Measurements from ENCODE around the gene MMP15.

Gene MMP15

GRCh38 chr16:58020628-58021521 is 4.7 kb upstream of the MMP15 start:
- DNase-seq: no peak

DNA sequence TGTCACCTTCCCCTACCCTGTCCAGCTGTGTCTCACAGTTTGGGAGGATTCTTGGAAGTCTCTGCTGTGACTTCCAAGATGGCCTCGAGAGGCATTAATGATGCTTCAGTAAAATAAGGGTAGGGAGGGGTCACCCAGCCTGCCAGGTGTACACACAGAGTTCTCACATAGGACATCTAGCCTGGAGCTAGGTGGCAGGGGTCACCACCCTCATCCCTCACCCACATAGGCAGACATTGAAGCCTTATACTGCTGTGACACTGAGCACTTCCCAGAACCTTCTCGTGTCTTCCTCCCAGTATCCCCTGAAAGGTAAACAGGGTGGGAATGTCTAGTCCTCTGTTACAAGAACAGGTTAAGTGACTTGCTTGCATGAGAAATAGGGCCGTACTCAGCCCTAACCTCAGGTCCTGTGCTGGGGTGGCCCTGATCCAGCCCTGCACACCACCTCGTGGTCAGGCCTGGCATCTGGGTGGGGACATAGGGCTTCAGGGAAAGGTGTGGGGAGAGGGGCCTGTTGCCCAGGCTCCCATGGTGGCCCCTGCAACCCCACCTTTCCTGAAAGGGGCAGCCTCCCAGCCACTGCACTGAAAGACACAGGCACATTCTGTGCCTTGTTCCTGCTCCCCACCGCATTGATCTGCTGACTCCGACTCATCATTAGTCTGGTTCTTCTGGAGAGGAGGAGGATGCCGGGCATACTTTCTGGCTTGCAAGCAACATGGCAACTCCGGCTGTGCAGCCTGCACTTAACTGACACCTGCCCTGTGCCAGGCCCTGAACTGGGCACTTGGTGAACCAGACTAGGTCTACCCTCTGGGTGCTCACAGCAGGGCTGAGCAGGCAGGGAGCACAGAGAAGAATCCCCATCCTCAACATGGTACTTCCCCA is 3.6 kb upstream of the MMP15 start:
- no peak for DNase-seq

DNA sequence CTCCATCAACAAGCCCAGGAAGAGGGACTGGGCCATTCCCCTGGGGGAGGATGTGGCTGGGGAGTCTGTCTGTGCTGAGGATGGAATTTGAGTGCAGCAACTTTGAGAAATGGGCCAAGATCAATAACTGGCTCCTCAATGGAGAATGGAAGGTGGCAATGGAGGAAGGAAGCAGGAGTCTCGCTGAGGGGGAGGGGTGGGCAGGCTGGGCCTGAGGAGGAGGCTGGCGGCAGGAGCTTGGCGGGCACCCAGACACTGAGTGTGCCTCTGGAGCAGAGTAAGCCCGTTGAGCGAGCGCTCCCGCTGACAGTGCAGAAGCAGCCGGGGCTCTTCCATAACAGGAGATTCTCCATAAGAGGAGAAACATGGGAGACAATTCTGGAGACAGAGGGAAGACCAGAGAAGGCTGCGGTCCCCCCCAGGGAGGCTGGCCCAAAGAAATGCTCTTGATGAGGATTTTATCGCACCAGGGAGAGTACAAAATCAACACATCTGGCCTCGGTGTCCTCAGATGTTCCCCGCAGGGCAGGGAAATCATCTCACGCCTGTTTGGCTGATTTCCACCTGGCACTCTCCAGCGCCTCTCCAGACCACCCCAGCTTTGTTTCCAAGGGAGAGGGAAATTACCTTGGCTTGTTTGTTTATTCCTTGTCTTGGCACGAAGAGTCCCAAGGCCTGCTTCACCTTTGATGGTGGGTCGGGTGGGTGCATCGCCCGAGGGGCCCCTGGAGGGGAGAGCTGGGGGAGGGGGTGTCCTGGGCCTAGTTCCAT is 2.8 kb upstream of the MMP15 start:
- DNase-seq: peak; percentile 36

DNA sequence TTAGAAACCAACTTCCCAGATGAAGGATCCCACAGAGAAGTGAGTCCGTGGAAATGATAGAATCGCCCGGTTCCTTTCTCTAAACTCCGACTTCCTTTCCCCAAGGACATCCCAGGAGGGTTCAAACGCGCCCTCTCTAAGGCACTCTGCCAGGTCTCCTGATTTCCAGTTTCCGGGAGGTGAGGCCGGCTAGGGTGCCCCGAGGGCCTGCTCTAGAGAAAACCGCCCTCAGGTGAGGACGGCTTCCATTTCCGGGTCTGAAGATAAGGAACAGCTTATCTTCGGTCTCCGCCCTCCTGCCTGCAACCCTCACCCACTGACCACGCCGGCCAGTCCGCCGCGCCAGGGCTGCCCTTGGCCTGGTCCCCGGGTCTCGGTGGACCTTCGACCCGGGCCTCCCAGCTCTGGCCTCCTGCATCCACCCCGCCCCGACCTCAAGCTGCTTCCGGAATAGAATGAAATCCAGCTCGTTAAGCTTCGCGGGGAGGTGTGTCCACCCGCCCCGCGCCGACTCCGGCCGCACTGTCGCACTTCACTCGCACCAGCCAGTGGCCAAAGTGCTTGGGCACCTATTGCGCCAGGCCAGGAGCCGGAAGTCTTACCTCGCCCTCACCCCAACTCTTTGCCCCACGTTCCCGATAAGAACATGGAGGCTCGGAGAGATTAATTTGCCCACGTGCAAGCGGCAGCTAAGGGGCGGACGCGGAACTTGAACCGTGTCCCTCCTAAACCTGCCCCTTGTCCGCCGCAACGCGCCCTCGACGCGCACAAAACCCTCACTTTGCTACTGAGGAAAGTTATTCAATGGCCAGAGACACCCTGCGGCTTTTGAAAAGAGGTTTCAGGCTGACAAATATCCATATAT is 836 bp upstream of the MMP15 start:
- DNase-seq: peak; percentile 42

DNA sequence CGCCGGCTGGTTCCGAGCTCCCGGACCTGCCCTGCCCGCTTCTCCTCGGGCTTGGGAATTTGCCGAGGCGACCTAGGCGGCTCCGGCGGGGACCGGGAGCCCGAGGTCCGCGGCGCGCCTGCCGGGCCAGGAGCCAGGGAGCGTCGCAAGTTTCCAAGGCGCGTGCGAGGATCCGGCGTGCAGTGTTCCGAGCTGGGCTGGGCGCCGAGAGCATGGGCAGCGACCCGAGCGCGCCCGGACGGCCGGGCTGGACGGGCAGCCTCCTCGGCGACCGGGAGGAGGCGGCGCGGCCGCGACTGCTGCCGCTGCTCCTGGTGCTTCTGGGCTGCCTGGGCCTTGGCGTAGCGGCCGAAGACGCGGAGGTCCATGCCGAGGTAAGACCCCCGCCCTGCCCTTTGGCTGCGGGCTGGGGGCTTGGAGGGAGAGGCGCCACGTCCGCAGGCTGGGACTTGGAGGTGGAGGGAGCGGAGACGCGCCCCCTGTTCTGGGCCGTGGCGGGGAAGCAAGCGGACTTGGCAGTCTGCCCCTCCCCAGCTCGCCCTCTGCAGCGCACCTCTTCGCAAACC is 668 bp downstream of the MMP15 start:
- no peak for DNase-seq

GRCh38 chr16:58026705-58027160 is 1.2 kb downstream of the MMP15 start:
- DNase-seq: no peak

DNA sequence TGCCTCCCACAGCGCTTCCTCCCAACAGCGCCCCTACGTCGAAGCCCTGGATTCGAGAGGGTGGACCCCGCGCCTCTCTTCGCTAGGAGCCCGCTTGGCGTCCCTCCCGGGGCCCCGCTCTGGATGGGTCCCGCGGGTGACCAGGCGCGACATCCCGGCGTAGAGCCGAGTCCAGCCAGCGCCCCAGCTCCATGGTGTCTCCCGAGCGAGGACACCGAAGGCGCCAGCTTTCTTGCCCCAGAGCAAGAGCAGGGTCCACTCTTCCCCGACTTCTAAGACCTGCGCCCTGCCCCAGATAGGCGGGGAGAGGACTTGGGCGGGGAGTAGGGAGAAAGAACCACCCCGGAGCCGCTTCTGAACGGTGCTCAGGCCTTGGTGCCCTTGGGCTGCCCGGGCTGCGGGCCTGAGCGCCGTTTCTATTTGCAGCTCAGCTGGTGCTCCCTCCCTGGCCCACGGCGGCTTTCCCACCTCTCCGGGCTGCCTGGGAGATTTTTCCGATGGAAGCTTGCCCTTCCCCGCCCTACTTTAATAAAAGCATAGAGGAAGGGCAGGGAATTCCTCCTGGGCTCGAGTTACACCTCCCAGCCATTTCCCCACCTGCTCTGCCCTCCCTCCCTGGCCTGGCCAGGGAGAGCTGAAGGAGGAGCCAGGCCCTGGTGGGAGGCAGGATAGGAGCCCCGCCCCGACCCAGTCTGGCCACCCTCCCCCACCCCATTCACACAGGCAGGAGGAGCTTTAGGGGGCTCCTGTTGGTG is 1.8 kb downstream of the MMP15 start:
- DNase-seq: no peak

- DNase-seq: no peak
Observed at GRCh38 chr16:58027916-58028455, 2.4 kb downstream of the MMP15 start.

DNA sequence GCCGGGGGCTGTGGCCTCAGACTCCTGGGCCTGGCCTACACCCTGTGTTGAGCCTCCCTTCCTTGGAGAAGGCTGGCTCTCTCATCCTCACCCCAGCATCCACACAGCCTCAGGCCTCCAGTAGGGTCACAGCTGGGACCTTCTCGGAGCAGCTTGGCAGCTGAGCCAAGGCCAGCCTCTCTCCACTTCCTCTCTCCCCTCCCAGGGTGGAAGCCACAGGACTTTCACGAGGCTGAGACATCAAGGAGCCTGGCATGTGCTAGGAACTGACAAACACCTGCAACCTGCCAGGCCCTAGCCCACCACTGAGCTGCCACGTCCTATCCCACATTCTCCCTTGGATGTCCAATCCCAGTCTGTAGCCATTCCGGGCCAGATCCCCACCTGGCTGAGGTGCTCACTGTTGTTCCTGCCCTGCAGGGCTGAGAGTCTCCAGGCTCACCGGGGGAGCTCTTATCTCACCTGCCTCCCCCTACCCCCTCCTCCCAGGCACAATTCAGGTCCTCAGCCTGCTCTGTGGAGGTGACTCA is 3.1 kb downstream of the MMP15 start:
- DNase-seq: no peak

DNA sequence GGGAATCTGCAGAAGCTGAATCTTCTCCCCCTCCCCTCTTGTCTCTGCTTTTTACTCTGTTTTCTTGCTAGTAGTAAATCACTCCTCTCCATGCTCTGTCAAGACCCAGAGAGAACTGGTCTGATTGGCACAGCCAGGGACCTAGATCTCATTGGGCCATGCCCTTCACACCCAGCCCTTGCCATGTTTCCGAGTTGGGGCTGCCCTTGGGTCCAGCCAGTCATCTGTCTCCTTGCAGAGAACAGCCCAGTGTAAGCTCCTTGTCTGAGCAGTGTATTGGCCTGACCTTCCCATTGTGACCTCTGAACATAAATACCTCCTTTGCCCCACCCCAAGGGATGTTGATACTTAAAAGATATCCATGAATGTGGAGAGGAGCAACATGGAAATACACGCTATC is 3.9 kb downstream of the MMP15 start:
- DNase-seq: no peak

DNA sequence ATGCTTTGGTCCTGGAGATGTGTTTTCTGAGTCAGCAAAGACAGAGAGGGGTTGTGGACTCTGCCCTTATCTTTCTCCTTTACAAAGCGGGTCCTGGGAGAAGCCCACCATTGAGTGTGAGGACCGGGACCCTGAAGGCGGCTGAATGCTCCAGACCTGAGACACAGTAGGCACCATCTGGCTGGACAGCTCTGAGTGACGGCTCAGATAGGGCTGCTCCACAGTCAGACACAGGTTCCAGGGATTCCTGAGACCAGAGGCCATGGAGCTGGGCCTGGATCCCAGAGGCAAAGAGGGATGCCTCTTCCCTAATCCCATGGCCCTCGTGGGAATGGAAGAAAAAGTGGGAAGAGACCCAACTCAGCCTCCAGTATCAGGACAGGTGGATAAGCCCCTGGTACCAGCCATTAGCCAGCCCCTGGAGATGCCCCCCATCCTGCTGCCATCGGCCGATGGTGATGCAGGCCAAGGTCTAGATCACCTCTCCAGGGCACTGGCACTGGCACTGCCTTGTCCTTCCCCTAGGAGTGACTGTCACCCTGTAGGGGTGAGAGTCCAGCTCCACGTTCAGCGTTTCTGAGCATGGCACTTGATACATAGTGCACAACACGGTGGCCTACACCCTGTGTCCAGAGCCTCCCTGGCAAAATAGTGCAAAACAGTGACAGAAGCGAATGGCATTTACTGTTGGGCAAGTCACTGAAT is 4.7 kb downstream of the MMP15 start:
- DNase-seq: no peak

GRCh38 chr16:58031016-58031800 is 5.7 kb downstream of the MMP15 start:
- DNase-seq: no peak

DNA sequence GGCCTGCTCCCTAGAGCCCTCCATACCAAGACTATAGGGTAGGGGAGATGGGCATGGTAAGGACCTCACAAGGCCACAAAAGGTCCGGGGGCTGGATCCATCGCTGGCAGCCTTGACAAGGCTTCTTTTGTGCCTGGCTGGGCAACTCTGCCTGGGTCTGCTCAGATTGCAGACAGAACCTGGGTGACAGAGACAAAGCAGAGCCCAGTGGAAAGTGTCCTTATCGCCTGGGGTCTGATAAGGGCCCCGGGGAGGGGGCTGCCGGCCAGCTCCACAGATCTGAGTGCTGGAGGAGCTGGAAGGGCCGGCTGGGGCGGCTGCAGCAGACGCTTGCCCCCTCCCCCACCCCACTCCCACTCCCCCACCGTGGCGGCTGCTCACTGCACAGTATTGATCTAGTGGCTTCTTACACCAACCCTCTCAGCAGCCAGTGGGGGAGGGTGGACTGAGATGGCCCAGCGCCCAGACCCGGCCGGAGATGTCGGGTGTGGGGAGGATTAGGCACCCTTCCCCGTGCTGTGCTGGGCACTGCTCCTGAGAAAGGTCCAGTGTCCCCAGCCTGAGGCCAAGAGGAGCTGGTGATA is 7.2 kb downstream of the MMP15 start:
- DNase-seq: no peak

DNA sequence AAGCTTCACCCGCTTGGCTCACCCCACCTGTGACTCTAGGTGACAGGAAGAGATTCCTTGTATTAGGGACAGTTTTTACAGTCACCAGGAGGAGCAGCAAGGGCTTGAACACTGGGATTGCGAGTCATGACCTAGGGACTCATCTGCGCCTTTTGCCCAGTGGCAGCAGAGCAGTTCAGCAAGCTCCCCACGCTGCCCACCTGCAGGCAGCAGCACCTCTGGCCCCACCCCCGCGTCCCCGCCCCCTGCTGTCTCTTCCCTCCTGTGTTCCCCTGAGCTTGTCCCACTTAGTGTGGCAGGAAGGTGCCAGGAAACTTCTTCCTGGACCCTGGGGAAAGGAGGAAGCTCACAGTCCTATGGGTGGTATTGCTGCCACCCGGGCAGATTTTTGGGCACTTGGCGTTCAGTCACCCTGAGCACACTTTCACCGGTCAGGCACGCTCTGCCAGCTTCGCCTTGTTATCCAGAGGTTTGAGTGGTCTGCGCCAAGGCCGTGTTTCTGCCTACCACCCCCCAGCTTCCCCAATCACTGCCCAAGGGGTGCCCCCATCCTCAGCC is 8.7 kb downstream of the MMP15 start:
- DNase-seq: no peak

- no peak for DNase-seq
Observed at GRCh38 chr16:58034774-58035173, 9.2 kb downstream of the MMP15 start.

DNA sequence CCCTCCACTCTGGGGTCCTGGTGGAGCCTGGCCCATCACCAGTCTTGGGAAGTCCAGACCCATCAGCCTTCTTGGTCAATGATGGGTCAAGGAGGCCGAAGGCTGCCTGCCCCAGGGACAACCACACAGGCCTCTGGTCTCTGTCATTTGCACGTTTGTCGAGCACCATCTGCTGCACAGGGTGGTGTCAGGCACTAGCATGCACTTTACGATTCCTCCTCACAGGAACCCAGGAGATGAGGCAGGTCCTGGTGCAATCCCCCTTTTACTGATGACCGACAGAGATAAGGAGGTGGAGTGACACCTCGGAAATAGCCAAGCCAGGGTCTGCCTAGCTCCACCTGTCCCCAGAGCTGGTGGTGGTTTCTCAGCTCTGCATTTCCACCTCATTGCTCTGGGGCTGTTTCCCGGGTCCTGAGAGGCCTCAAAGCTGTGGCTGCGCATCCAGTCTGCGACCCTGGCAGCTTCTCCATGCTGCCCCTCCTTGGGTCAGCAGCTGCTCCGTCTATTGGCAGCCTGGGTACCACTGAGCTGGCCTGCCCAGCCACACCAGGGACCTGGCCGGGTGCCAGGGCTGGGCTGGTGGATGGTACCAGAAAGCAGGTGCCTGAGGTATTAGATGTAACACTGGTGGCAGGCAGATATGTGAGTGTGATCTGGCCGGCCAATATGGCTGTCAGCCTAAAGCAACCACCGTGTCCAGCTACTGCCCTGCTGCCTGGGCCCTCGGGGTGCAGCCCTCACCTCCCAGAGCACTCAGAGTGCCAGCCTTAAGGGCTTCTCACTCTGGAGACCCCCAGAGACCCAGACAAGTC is 10.0 kb downstream of the MMP15 start:
- no peak for DNase-seq

- no peak for DNase-seq
Observed at GRCh38 chr16:58036943-58037342, 11.4 kb downstream of the MMP15 start.

All from NCI-H774 (cell line).